Measurements from ENCODE around the gene SEMA5A. TPM values are rescaled to one million over a fixed set of nuclear protein-coding genes. Genes with fewer than 3 reads are reported as not detected.

SEMA5A gene
- total RNA-seq, 1 donor: under 0.01 TPM

DNA sequence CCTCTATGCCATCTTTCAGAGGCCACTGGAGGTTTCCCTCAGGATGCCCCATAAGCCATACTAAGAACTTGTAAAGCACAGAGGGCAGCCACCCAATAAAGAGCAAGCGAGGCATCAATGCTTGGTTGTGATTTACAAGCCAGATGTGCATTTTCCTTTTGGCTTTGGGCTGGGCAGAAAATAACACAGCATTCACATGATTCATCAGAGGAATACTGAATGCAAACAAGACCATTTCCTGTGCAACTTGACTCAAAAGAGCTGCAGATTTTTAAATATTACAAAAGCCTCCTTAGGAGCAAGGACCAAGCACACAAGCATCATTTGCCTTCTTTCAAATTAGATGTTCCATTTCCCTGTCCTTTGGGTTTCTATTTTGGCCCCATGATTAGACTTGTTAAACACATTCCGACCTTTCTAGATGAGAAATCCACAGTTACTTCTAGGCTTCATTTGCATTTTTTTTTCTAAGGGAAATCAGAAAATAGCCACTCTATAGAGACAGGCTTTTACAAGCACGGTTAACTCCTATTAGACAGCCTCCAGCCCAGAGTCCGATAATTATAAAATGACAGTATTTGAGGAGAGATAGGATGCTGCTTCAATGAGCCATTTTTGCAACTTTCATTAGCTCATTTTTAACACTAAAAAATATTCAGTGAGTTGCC is 207.8 kb downstream of the SEMA5A start:
- no peak for DNase-seq (ENCODE audit: low read depth in 2 of 3, low spot score in 2 of 3)

DNA sequence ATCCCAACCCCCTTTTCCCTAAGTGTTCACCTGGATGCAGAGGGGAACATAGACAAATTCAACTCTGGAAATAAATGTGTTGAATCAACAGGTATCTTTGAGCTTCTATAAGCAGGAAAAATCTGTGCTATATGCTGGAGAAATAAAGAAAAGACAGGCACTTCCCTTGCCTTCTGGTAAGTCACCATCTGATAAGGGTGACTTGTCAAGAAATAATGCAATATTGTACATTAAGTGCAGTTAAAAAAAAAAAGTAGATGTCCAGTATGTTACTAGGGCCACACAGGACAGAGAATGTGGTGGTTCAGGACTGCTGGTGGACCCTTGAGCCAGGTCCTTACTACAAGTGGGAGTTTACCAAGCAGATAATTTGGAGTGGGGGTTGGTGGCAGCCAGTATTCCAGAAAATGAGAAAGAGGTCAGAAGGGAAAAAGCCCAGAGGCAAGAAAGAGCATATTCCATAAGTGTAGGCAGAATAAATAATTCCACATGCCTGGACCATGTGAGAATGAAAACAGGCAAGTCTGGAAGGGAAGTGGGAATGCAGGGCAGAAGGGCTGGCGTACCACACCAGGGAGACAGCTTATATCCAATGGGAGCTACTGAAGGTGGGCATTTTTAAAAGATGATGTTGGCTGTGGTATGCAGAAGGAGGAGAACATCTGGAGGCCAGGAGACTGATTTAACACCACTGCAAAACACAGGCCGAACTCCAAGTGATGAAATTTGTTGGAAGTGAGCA is 209.9 kb downstream of the SEMA5A start:
- no peak for DNase-seq (ENCODE audit: low read depth in 2 of 3, low spot score in 2 of 3)

GRCh38 chr5:9335269-9335668 is 210.6 kb downstream of the SEMA5A start:
- DNase-seq (ENCODE audit: low read depth in 2 of 3, low spot score in 2 of 3): no peak

- DNase-seq (ENCODE audit: low read depth in 2 of 3, low spot score in 2 of 3): no peak
Observed at GRCh38 chr5:9332026-9332425, 213.8 kb downstream of the SEMA5A start.

GRCh38 chr5:9331372-9331771 is 214.5 kb downstream of the SEMA5A start:
- DNase-seq (ENCODE audit: low read depth in 2 of 3, low spot score in 2 of 3): no peak

GRCh38 chr5:9329125-9329524 is 216.8 kb downstream of the SEMA5A start:
- no peak for DNase-seq (ENCODE audit: low read depth in 2 of 3, low spot score in 2 of 3)

- no peak for DNase-seq (ENCODE audit: low read depth in 2 of 3, low spot score in 2 of 3)
Observed at GRCh38 chr5:9325549-9325948, 220.3 kb downstream of the SEMA5A start.

GRCh38 chr5:9324348-9325077 is 221.4 kb downstream of the SEMA5A start:
- DNase-seq (ENCODE audit: low read depth in 2 of 3, low spot score in 2 of 3): no peak

GRCh38 chr5:9320652-9321051 is 225.2 kb downstream of the SEMA5A start:
- DNase-seq (ENCODE audit: low read depth in 2 of 3, low spot score in 2 of 3): no peak

- DNase-seq (ENCODE audit: low read depth in 2 of 3, low spot score in 2 of 3): no peak
Observed at GRCh38 chr5:9318031-9318430, 227.8 kb downstream of the SEMA5A start.

DNA sequence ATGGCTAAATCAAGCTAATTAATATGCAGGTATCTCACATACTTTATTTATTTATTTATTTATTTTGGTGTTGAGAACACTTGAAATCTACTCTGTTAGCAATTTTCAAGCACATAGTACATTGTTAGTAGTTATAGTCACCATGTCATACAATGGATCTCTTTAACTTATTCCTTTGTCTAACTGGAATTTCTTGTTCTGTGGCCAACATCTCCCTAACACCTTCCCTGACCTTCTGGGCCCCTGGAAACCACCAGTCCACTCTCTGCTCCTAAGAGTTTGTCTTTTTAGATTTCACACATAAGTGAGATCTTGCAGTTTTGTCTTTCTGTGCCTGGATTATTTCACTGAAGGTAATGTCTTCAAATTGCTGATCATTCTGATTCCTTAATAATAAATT is 229.1 kb downstream of the SEMA5A start:
- DNase-seq (ENCODE audit: low read depth in 2 of 3, low spot score in 2 of 3): no peak

GRCh38 chr5:9316041-9316440 is 229.8 kb downstream of the SEMA5A start:
- DNase-seq (ENCODE audit: low read depth in 2 of 3, low spot score in 2 of 3): no peak

GRCh38 chr5:9314558-9314957 is 231.3 kb downstream of the SEMA5A start:
- DNase-seq (ENCODE audit: low read depth in 2 of 3, low spot score in 2 of 3): no peak

DNA sequence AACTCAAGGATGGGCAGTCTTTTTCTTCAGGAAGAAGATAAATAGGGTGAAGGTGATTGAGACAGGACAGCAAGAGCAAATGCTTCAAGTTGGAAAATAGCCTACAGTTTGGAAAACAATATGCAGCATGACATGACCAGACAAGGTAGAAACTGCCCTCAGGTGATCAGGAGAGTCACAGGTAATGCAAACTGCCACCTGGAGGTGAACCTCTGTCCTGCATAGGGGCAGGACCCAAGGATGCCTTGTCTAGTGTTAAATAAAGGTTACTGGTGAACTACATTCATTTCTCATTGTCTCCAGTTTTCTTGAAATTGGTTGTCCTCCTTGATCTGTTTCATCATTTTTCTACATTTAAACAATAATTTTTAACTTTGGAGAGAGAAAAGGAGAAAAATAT is 232.1 kb downstream of the SEMA5A start:
- no peak for DNase-seq (ENCODE audit: low read depth in 2 of 3, low spot score in 2 of 3)

DNA sequence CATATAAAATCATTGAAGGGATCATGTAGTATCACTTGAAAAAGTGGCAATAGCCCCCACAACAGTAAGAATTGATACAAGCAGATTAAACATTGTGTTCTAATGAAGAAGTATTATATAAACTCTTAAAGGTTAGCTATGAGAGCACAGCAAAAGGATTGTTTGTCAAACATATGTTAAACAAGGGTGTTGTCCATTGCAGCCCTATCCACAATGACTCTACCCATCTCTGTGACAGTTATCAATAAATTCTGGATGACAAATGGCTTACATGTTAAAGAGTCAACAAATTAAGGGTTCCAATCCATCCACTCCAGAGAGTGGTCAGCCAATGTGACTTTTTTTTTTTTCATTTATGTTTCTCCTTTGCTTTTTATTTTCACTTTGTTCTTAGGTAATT is 238.7 kb downstream of the SEMA5A start:
- DNase-seq (ENCODE audit: low read depth in 2 of 3, low spot score in 2 of 3): no peak

GRCh38 chr5:9302218-9302617 is 243.7 kb downstream of the SEMA5A start:
- no peak for DNase-seq (ENCODE audit: low read depth in 2 of 3, low spot score in 2 of 3)

DNA sequence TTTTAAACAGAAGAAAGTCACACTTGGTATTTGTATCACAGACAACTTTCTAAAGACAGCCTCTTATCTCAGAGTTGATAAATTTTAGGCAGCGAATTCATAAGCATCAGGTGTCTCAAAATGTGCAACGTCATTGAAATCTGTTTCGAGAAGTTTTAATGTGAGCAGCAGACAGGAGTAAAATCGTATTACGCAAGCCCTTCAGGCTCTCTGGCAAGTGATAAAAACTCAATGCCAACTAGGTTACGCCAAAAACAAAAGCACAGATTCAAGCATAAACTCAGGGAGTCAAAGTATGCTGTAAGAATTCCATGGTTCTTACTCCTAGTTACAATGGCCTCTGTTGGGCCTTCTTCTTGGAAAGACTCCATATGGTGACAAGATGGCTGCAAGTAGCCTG is 244.7 kb downstream of the SEMA5A start:
- DNase-seq (ENCODE audit: low read depth in 2 of 3, low spot score in 2 of 3): no peak

DNA sequence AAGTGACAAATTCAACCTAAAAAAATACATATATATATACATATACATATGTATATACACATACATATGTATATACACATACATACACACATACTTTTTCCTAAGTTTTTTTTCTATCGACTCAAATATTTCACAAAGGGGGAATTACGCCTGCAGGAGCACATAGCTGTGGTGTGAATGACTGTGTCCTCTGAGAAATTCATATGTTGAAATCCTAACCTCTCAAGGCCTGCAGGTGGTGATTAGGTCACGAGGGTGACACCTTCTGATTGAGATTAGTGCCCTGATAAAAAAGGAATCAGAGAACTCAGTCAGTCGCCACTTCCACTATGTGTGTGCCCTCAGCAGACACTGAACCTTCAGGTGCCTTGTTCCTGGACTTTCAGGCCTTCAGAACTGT is 248.7 kb downstream of the SEMA5A start:
- no peak for DNase-seq (ENCODE audit: low read depth in 2 of 3, low spot score in 2 of 3)

- no peak for DNase-seq (ENCODE audit: low read depth in 2 of 3, low spot score in 2 of 3)
Observed at GRCh38 chr5:9295466-9295801, 250.4 kb downstream of the SEMA5A start.

DNA sequence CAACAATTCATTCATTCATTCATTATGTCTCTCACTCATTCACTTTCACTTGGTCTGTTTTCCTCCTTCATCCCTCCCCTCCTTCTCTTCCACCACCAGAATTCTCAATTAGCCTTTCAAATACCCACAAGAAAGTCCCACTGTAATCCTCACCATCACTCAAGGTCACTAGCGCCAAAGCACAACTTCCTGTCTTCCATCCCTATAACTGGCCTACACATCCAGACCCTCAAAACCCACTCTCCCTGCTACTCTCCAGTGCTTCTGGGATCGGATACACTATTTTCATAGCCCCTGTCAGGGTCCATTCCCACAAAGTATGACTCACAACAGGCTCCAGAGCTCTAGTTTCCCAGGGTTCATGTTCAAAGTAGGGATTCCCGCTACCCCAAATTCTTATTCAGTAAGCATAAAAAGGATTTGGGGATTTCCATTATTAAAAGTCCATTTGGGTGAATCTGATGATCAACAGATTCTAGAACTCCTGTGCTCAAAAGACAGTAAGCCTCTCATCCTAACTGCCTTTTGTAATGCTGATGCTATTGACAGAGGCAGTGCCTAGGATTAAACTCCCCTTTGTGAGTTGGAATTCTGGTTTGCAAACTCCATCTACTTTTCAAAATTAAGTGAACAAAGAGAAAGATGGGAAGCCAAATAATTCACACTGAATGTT is 250.9 kb downstream of the SEMA5A start:
- DNase-seq (ENCODE audit: low read depth in 2 of 3, low spot score in 2 of 3): no peak

GRCh38 chr5:9288234-9288633 is 257.6 kb downstream of the SEMA5A start:
- DNase-seq (ENCODE audit: low read depth in 2 of 3, low spot score in 2 of 3): no peak
